ENCODE results near the gene RGS6.
"Not testable (repeated sequence)": the region's sequence is repeated elsewhere in the genome, so short reads cannot be mapped to it uniquely, and the experiment has no call there.

RGS6 gene

DNA sequence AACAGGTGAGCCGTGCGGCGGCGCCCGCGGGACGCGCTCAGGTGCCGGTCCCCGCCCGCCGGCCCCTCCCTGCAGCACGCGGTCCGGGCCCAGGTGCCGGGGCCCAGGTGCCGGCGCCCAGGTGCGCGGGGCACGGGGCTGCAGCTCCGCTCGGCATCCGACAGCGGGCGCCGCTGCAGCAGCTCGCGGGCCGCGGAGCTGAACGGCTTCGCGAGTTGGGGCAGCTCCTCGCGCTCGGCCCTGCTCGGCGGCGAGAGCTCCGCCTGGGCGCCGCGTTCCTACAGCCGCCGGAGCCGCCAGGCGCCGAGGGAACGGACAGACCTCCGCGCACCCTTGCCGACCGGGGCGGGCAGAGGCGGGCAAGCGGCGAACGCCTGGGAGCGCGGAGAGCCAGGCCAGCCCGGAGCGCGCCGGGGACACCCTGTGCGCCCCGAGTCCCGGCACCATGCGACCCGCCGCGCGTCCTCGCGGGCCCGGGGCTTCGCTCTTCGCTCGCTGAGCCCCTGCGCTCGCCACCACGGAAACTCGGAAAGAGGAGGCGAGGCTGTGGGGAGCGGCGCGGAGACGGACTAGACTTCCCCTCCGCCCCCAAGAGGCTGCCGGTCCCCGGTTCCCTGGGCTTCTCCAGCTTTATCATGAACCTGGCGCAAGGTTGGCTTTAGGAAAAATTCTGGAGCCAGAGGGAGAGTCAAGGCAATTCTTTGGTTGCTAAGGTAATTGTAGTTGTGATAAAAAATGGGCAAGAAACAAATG, at the start of gene RGS6:
Gene RGS6 (plus strand): TSS at position 201 of the 753 bp plus-strand sequence.
- peak; percentile 82 for DNase-seq (ENCODE audit: extremely low read depth, insufficient read length)
- Histone ChIP-seq H3K36me3 (ENCODE audit: control insufficient read depth, insufficient read depth, low read length) (no peaks in the 10 kb centered on the region), H3K27me3 (replicated peaks; ENCODE audit: control insufficient read depth, insufficient read depth, low read length) (no peaks in the 10 kb centered on the region), H3K4me3 (replicated peaks; ENCODE audit: low read depth, low read length) (peak within 1 kb of the TSS; percentile 71)
- TF ChIP-seq, protein P1, sequence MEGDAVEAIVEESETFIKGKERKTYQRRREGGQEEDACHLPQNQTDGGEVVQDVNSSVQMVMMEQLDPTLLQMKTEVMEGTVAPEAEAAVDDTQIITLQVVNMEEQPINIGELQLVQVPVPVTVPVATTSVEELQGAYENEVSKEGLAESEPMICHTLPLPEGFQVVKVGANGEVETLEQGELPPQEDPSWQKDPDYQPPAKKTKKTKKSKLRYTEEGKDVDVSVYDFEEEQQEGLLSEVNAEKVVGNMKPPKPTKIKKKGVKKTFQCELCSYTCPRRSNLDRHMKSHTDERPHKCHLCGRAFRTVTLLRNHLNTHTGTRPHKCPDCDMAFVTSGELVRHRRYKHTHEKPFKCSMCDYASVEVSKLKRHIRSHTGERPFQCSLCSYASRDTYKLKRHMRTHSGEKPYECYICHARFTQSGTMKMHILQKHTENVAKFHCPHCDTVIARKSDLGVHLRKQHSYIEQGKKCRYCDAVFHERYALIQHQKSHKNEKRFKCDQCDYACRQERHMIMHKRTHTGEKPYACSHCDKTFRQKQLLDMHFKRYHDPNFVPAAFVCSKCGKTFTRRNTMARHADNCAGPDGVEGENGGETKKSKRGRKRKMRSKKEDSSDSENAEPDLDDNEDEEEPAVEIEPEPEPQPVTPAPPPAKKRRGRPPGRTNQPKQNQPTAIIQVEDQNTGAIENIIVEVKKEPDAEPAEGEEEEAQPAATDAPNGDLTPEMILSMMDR (IDR thresholded peaks at IDR 0.05; ENCODE audit: insufficient read depth, low read length, poor library complexity, severe bottlenecking), result no peak

DNA sequence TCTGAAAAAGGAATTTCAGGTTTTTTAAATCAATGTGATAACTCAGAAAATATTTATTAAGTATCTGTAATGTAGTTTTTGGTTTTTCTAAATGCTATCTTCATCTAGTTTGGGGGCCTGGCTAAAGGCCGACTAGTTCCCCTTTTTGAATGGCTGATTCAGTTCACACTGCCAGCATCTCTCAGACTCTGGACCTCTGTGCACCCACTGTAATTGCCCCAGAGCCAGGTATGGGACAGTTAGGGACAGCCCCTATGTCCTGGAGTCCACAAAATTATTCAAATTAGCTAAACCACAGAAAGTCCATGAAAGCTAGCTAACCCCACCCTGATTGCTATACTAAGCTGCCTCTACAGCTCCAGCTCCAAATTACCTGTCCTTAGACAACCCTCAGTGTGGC, 49.1 kb upstream of the RGS6 start:
- Histone ChIP-seq H3K27me3 (replicated peaks; ENCODE audit: control insufficient read depth, insufficient read depth, low read length) (no peaks in the 10 kb centered on the region), H3K36me3 (ENCODE audit: control insufficient read depth, insufficient read depth, low read length) (no peaks in the 10 kb centered on the region), H3K4me3 (replicated peaks; ENCODE audit: low read depth, low read length) (no peak overlapping the region)
- peak; percentile 7 for DNase-seq (ENCODE audit: extremely low read depth, insufficient read length)
- TF ChIP-seq, protein P1 (IDR thresholded peaks at IDR 0.05; ENCODE audit: insufficient read depth, low read length, poor library complexity, severe bottlenecking), result no peak

DNA sequence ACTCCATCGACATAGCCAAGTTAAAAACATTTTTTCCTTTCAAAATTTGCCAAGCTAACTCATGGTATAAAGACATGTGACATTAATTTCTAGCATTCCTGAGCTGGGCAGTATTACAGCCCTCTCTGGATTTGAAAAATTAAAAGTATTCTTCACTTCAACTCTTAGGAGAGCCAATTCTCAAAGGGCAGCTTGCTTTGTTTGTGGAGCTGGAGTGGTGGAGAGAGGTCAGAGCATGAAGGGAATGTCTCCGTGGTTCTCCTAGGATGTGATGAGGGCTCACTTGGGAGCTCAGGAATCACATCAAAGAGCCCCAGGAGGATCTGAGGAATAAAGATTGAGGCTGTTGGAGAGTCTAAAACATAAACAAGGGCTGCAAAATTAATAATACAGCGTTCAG, 46.9 kb upstream of the RGS6 start:
- no peak for DNase-seq (ENCODE audit: extremely low read depth, insufficient read length)
- TF ChIP-seq, protein P1 (IDR thresholded peaks at IDR 0.05; ENCODE audit: insufficient read depth, low read length, poor library complexity, severe bottlenecking), result no peak
- no peaks in the 10 kb centered on the region for H3K36me3 ChIP-seq (ENCODE audit: control insufficient read depth, insufficient read depth, low read length)
- H3K27me3 ChIP-seq (replicated peaks; ENCODE audit: control insufficient read depth, insufficient read depth, low read length), result no peaks in the 10 kb centered on the region
- no peak overlapping the region for H3K4me3 ChIP-seq (replicated peaks; ENCODE audit: low read depth, low read length)

DNA sequence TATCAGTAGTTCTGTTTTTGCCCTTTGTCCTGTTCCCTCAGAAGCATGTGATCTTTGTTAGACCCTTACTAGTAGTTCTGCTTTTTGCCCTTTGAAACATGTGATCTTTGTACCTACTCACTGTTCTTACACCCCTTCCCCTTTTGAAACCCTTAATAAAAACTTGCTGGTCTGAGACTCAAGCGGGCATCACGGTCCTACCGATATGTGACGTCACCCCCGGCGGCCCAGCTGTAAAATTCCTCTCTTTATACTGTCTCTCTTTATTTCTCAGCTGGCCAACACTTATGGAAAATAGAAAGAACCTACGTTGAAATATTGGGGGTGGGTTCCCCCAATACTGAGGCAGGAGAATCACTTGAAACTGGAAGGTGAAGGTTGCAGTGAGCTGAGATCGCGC, 44.4 kb upstream of the RGS6 start:
- not testable (repeated sequence) for DNase-seq (ENCODE audit: extremely low read depth, insufficient read length); H3K27me3 ChIP-seq (replicated peaks; ENCODE audit: control insufficient read depth, insufficient read depth, low read length); H3K4me3 ChIP-seq (replicated peaks; ENCODE audit: low read depth, low read length); H3K36me3 ChIP-seq (ENCODE audit: control insufficient read depth, insufficient read depth, low read length)

DNA sequence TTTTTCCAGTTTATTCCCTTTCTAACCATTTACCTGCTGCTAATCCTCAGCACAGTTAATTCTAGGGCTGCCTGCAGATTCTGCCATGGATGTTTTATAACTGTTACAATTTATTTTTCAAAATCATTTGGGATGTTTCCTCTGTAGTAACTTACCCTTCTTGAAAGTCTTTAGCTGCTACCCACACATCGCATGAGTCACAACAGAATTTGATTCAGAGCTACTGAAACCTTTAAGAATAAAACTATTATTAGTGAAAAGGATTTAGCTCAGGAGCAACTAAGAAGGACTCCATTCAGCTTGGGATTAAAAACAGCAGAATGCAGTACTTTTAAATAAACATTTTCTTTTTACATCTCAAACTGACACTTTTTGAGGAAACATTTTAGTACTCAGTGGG, 41.7 kb upstream of the RGS6 start:
- Histone ChIP-seq H3K36me3 (ENCODE audit: control insufficient read depth, insufficient read depth, low read length) (no peaks in the 10 kb centered on the region), H3K27me3 (replicated peaks; ENCODE audit: control insufficient read depth, insufficient read depth, low read length) (no peaks in the 10 kb centered on the region; the same call in none of the 2 replicates), H3K4me3 (replicated peaks; ENCODE audit: low read depth, low read length) (no peak overlapping the region)
- TF ChIP-seq, protein P1 (IDR thresholded peaks at IDR 0.05; ENCODE audit: insufficient read depth, low read length, poor library complexity, severe bottlenecking), result no peak
- no peak for DNase-seq (ENCODE audit: extremely low read depth, insufficient read length)

DNA sequence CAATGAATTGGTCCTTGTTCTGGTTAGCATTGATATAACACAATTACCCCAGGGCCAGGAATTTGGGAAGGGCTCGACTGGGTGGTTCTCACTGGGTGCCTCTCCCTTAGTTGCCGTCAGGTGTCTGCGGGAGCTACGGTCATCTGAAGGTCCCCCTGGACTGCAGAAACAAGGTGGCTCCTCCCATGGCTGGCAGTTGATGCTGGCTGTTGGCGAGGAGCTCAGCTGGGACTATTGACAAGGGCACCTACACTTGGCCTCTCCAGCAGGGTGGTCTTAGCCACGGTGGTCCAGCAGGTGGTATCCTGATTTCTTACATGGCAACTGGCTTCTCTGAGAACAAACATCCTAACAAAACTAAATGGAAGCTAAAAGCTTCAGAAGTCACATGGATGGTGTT, 41.0 kb upstream of the RGS6 start:
- TF ChIP-seq, protein P1 (IDR thresholded peaks at IDR 0.05; ENCODE audit: insufficient read depth, low read length, poor library complexity, severe bottlenecking), result no peak
- Histone ChIP-seq H3K27me3 (replicated peaks; ENCODE audit: control insufficient read depth, insufficient read depth, low read length) (no peaks in the 10 kb centered on the region; the same call in none of the 2 replicates), H3K36me3 (ENCODE audit: control insufficient read depth, insufficient read depth, low read length) (no peaks in the 10 kb centered on the region), H3K4me3 (replicated peaks; ENCODE audit: low read depth, low read length) (no peak overlapping the region)
- no peak for DNase-seq (ENCODE audit: extremely low read depth, insufficient read length)
